GM12878 (cell line): ENCODE data around the gene FMN2. TPM values are rescaled to one million over a fixed set of nuclear protein-coding genes. Genes with fewer than 3 reads are reported as not detected.

Experiments
- ATAC-seq: fragments of 200-7000 bp; cut with Tn5 transposase; 3 replicates; pipeline ENCODE4 v1.9.1; 2020; ENCODE audit warnings: mild to moderate bottlenecking, moderate library complexity
- BruUV-seq: library from RNA; stranded (reverse); fragments of 400-500 nt; replicated peaks from 2 replicates; lab custom pipeline; 2021; lab: Mats Ljungman, UMichigan
- CTCF ChIA-PET: fragments of 300-600 bp; sonication (Branson Sonifier 250); formaldehyde crosslinking; extraction: SDS; loops from one replicate; lab custom pipeline; 2021; ENCODE audit warnings: inconsistent platforms; lab: Yijun Ruan, JAX
- POLR2A ChIA-PET: fragments of 350-600 bp; formaldehyde crosslinking; extraction: SDS; loops from one replicate; lab custom pipeline; 2021; ENCODE audit warnings: inconsistent platforms; lab: Charles Lee
- RAD21 ChIA-PET: fragments of 300-600 bp; sonication (Branson Sonifier 250); formaldehyde crosslinking; loops from one replicate; lab custom pipeline; 2023; ENCODE audit warnings: antibody characterized with exemption; ENCODE audit not compliant: unreplicated experiment; lab: Charles Lee
- SMC1A ChIA-PET: fragments of 300-600 bp; sonication (Branson Sonifier 250); formaldehyde crosslinking; loops from one replicate; lab custom pipeline; 2023; ENCODE audit not compliant: unreplicated experiment, uncharacterized antibody; lab: Charles Lee
- DNase-seq: peaks from one replicate; pipeline ENCODE4 v3.0.0-alpha.2; 2011; ENCODE audit warnings: low read depth, low spot score
- FAIRE-seq: peaks from 3 replicates; lab custom pipeline; 2011; peaks lifted over from hg19 to GRCh38; lab: Jason Lieb, UNC
- H2AFZ ChIP-seq: 2 replicates; pipeline ENCODE4 v1.6.0; 2011; ENCODE audit warnings: low read depth, low read length, control low read depth; ENCODE audit not compliant: control insufficient read depth
- H3K27ac ChIP-seq: 2 replicates; pipeline ENCODE4 v1.5.1; 2011; ENCODE audit warnings: control low read depth; ENCODE audit not compliant: control insufficient read depth, insufficient read depth
- H3K27me3 ChIP-seq, 2 experiments: replicated peaks in 1 of 2; 2 replicates each; pipeline versions ENCODE4 v1.6.0 to v1.6.1; 2011; ENCODE audit warnings: low read length in 1 of 2; ENCODE audit not compliant: control insufficient read depth in 2 of 2, insufficient read depth in 2 of 2
- H3K36me3 ChIP-seq, 2 experiments: 2 replicates each; pipeline ENCODE4 v1.5.1; 2011; ENCODE audit warnings: low read length in 1 of 2; ENCODE audit not compliant: control insufficient read depth in 2 of 2, insufficient read depth in 2 of 2
- H3K4me1 ChIP-seq: 2 replicates; pipeline ENCODE4 v1.6.1; 2011; ENCODE audit warnings: mild to moderate bottlenecking, low read length, moderate library complexity, mixed read lengths; ENCODE audit not compliant: control insufficient read depth, insufficient read depth
- H3K4me2 ChIP-seq: 2 replicates; pipeline ENCODE4 v1.6.0; 2011; ENCODE audit warnings: control low read depth; ENCODE audit not compliant: control insufficient read depth, insufficient read depth
- H3K4me3 ChIP-seq: fragments of 200-600 bp; sonication (generic); 2 replicates; pipeline ENCODE4 v1.5.1; 2016
- H3K79me2 ChIP-seq: 2 replicates; pipeline ENCODE4 v1.6.0; 2011; ENCODE audit warnings: low read length; ENCODE audit not compliant: control insufficient read depth, insufficient read depth
- H3K9ac ChIP-seq: 2 replicates; pipeline ENCODE4 v1.8.0; 2011; ENCODE audit warnings: low read length, control low read depth, mixed read lengths; ENCODE audit not compliant: control insufficient read depth, insufficient read depth
- H3K9me3 ChIP-seq: replicated peaks from 3 replicates; pipeline ENCODE4 v1.5.1; 2011; ENCODE audit warnings: mild to moderate bottlenecking, low read length; ENCODE audit not compliant: control insufficient read depth, insufficient read depth
- H4K20me1 ChIP-seq: 2 replicates; pipeline ENCODE4 v1.6.0; 2011; ENCODE audit not compliant: control insufficient read depth, insufficient read depth
- BCL11A ChIP-seq: IDR thresholded peaks from 2 replicates; pipeline ENCODE4 v1.6.1; 2011; ENCODE audit warnings: low read depth, low read length
- CBX3 ChIP-seq: fragments of 200-600 bp; sonication (generic); IDR thresholded peaks from 2 replicates; pipeline ENCODE4 v1.6.1; 2016; ENCODE audit warnings: low read depth, borderline replicate concordance
- CREM ChIP-seq: IDR thresholded peaks from 2 replicates; pipeline ENCODE4 v1.6.1; 2014; ENCODE audit warnings: antibody characterized with exemption, low read depth
- GATAD2B ChIP-seq: fragments of 450-650 bp; conservative IDR thresholded peaks from 2 replicates; pipeline ENCODE4 v1.6.1; 2017; ENCODE audit warnings: low read depth, mild to moderate bottlenecking, moderate library complexity
- HCFC1 ChIP-seq: fragments of 150-350 bp; IDR thresholded peaks from 2 replicates; pipeline ENCODE4 v1.6.1; 2014; ENCODE audit warnings: low read length
- MEF2A ChIP-seq: IDR thresholded peaks from 2 replicates; pipeline ENCODE4 v1.6.1; 2011; ENCODE audit warnings: low read depth, mild to moderate bottlenecking, low read length, moderate library complexity; ENCODE audit not compliant: insufficient read depth
- MTA3 ChIP-seq: IDR thresholded peaks from 2 replicates; pipeline ENCODE4 v1.6.1; 2012; ENCODE audit warnings: low read length, inconsistent platforms, borderline replicate concordance
- PAX5 ChIP-seq: IDR thresholded peaks from 2 replicates; pipeline ENCODE4 v1.6.1; 2011; ENCODE audit warnings: low read depth, low read length, borderline replicate concordance
- SP1 ChIP-seq: IDR thresholded peaks from one replicate; pipeline ENCODE4 v1.6.1; 2011; ENCODE audit warnings: low read depth, low read length
- STAT1 ChIP-seq: fragments of 450-650 bp; conservative IDR thresholded peaks from 2 replicates; pipeline ENCODE4 v1.6.1; 2014; ENCODE audit warnings: antibody characterized with exemption, mild to moderate bottlenecking
- YBX1 ChIP-seq: fragments of 450-650 bp; IDR thresholded peaks from 2 replicates; pipeline ENCODE4 v1.6.1; 2016; ENCODE audit warnings: antibody characterized with exemption
- WGBS: methylation state at CpG from one replicate; pipeline ENCODE4 v1.1.6; 2016; ENCODE audit warnings: low lambda C conversion rate; ENCODE audit not compliant: insufficient replicate concordance, insufficient coverage; ENCODE audit errors: missing lambda C conversion rate; 5-methylcytosine and 5-hydroxymethylcytosine counted together
- in situ Hi-C: fragments of 300-500 bp; cut with MboI; formaldehyde crosslinking; loops from 9 replicates; pipeline ENCODE4 v1.14.3; 2018; ENCODE audit warnings: mixed read lengths
- intact Hi-C: fragments of 100-400 bp; cut with micrococcal nuclease; formaldehyde crosslinking; loops from one replicate; pipeline ENCODE4 v1.14.2; 2022; ENCODE audit not compliant: unreplicated experiment
- polyA plus RNA-seq, 11 experiments: library from polyadenylated mRNA; depleted of rRNA in 4 of 11; unstranded in 6 of 11; stranded (reverse) in 5 of 11; fragments of >200 nt; fragmentation: Nextera tagmentation in 4 of 11; fragmentation: Illumina TruSeq in 1 of 11; extraction: Ambion mirVana in 4 of 11; extraction: Trizol in 1 of 11; gene quantifications; 1 replicate in 1 of 11; 2 replicates in 10 of 11; pipeline versions ENCODE4 v1.2.1 to v1.2.3, GENCODE V29; 2011 to 2016; ENCODE audit warnings: inconsistent platforms in 2 of 11, missing spikeins in 2 of 11, low read depth in 1 of 11
- total RNA-seq, 4 experiments: library from RNA; depleted of rRNA in 3 of 4; stranded (reverse); fragments of >200 nt in 3 of 4; fragmentation: Illumina TruSeq in 1 of 4; extraction: Trizol in 1 of 4; gene quantifications; 2 replicates each; pipeline versions ENCODE4 v1.2.1 to v1.2.3, GENCODE V29; 2013 to 2021
- TF ChIP-seq, protein P1 (sequence below): fragments of 150-350 bp; IDR thresholded peaks from 2 replicates; pipeline ENCODE4 v1.6.1; 2014; ENCODE audit warnings: mild to moderate bottlenecking, low read depth, low read length
- TF ChIP-seq, protein P2 (sequence below): fragments of 450-650 bp; formaldehyde crosslinking; IDR thresholded peaks from 2 replicates; pipeline ENCODE4 v1.4.0; 2022; ENCODE audit warnings: mild to moderate bottlenecking, moderate library complexity
- TF ChIP-seq, protein P3 (sequence below): IDR thresholded peaks from 2 replicates; pipeline ENCODE4 v1.6.1; 2012; ENCODE audit warnings: low read depth, low read length, improper control_type of control experiment
- TF ChIP-seq, protein P4 (sequence below): fragments of 450-650 bp; formaldehyde crosslinking; IDR thresholded peaks from 2 replicates; pipeline ENCODE4 v1.5.0; 2022; ENCODE audit warnings: mild to moderate bottlenecking, missing genetic modification characterization

FMN2 gene
- total and polyA plus RNA-seq, 10 of the 15 experiments (the other 5 are each of a cell fraction or from before 2014, with no cell fraction given) = 0.60 TPM; not detected in 9

DNA sequence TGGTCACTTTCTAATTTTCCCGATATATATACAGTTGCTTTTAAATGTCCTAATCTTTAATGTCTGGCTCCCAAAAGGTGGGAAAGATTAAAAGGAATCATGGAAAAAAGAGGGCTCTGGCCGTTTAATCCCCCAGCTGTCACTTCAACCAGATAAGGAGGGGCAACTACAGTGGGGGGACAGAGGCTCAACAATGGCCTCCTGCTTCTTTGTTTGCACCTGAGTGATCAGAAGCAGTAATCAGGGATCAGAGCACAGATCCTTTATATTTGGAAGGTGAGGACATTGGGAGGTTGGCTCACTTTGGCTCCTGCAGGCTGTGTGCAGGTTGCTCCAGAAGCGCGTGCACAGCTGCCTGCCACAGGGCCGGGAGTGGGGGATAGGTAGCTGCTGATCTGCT lies 212.8 kb downstream of the FMN2 start:
- Histone ChIP-seq H3K4me3 (no peak overlapping the region), H3K9ac (no peak overlapping the region), H3K4me2 (no peak overlapping the region), H3K27me3 (no peaks in the 10 kb centered on the region), H3K4me1 (no peaks in the 10 kb centered on the region), H3K9me3 (no peaks in the 10 kb centered on the region), H3K36me3 (no peaks in the 10 kb centered on the region), H2AFZ (no peak overlapping the region), H4K20me1 (no peaks in the 10 kb centered on the region), H3K27ac (no peak overlapping the region), H3K79me2 (no peaks in the 10 kb centered on the region)
- DNase-seq (no peak), ATAC-seq (no peak), FAIRE-seq (no peak)
- BruUV-seq = no TSS peak
- intact Hi-C loops = no loop called here
- in situ Hi-C loops = no loop called here
- ChIA-PET POLR2A (no interaction called here), SMC1A (no interaction called here), RAD21 (no interaction called here), CTCF (no interaction called here)
- 70% methylated on average over 5 of the region's 5 CpGs for WGBS
- TF ChIP-seq YBX1 = no peak
- TF ChIP-seq CBX3 = no peak
- TF ChIP-seq, protein P1, sequence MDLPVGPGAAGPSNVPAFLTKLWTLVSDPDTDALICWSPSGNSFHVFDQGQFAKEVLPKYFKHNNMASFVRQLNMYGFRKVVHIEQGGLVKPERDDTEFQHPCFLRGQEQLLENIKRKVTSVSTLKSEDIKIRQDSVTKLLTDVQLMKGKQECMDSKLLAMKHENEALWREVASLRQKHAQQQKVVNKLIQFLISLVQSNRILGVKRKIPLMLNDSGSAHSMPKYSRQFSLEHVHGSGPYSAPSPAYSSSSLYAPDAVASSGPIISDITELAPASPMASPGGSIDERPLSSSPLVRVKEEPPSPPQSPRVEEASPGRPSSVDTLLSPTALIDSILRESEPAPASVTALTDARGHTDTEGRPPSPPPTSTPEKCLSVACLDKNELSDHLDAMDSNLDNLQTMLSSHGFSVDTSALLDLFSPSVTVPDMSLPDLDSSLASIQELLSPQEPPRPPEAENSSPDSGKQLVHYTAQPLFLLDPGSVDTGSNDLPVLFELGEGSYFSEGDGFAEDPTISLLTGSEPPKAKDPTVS = no peak
- TF ChIP-seq GATAD2B = no peak
- TF ChIP-seq, protein P2, sequence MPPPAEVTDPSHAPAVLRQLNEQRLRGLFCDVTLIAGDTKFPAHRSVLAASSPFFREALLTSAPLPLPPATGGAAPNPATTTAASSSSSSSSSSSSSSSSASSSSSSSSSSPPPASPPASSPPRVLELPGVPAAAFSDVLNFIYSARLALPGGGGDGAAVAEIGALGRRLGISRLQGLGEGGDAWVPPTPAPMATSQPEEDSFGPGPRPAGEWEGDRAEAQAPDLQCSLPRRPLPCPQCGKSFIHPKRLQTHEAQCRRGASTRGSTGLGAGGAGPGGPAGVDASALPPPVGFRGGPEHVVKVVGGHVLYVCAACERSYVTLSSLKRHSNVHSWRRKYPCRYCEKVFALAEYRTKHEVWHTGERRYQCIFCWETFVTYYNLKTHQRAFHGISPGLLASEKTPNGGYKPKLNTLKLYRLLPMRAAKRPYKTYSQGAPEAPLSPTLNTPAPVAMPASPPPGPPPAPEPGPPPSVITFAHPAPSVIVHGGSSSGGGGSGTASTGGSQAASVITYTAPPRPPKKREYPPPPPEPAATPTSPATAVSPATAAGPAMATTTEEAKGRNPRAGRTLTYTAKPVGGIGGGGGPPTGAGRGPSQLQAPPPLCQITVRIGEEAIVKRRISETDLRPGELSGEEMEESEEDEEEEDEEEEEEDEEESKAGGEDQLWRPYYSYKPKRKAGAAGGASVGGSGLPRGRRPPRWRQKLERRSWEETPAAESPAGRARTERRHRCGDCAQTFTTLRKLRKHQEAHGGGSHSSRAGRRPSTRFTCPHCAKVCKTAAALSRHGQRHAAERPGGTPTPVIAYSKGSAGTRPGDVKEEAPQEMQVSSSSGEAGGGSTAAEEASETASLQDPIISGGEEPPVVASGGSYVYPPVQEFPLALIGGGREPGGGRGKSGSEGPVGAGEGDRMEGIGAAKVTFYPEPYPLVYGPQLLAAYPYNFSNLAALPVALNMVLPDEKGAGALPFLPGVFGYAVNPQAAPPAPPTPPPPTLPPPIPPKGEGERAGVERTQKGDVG (CRISPR knock-in tag) = no peak
- TF ChIP-seq, protein P3, sequence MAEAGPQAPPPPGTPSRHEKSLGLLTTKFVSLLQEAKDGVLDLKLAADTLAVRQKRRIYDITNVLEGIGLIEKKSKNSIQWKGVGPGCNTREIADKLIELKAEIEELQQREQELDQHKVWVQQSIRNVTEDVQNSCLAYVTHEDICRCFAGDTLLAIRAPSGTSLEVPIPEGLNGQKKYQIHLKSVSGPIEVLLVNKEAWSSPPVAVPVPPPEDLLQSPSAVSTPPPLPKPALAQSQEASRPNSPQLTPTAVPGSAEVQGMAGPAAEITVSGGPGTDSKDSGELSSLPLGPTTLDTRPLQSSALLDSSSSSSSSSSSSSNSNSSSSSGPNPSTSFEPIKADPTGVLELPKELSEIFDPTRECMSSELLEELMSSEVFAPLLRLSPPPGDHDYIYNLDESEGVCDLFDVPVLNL = no peak
- TF ChIP-seq PAX5 = no peak
- TF ChIP-seq MEF2A = no peak
- TF ChIP-seq MTA3 = no peak
- no peak for TF ChIP-seq SP1
- TF ChIP-seq HCFC1 = no peak
- no peak for TF ChIP-seq STAT1
- TF ChIP-seq, protein P4, sequence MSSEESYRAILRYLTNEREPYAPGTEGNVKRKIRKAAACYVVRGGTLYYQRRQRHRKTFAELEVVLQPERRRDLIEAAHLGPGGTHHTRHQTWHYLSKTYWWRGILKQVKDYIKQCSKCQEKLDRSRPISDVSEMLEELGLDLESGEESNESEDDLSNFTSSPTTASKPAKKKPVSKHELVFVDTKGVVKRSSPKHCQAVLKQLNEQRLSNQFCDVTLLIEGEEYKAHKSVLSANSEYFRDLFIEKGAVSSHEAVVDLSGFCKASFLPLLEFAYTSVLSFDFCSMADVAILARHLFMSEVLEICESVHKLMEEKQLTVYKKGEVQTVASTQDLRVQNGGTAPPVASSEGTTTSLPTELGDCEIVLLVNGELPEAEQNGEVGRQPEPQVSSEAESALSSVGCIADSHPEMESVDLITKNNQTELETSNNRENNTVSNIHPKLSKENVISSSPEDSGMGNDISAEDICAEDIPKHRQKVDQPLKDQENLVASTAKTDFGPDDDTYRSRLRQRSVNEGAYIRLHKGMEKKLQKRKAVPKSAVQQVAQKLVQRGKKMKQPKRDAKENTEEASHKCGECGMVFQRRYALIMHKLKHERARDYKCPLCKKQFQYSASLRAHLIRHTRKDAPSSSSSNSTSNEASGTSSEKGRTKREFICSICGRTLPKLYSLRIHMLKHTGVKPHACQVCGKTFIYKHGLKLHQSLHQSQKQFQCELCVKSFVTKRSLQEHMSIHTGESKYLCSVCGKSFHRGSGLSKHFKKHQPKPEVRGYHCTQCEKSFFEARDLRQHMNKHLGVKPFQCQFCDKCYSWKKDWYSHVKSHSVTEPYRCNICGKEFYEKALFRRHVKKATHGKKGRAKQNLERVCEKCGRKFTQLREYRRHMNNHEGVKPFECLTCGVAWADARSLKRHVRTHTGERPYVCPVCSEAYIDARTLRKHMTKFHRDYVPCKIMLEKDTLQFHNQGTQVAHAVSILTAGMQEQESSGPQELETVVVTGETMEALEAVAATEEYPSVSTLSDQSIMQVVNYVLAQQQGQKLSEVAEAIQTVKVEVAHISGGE = no peak
- no peak for TF ChIP-seq BCL11A
- TF ChIP-seq CREM = no peak
